HCT116 (cell line): Measurements from ENCODE around the gene BCAS4.

Source experiments
- POLR2A ChIP-seq: IDR thresholded peaks from 2 replicates; pipeline ENCODE4 v1.7.0; 2011; ENCODE audit warnings: borderline replicate concordance; ENCODE audit not compliant: insufficient read depth, insufficient read length; ENCODE audit errors: extremely low read depth
- TF ChIP-seq, protein P1 (sequence below), 3 experiments: fragments of 200-600 bp in 1 of 3; sonication (generic) in 1 of 3; IDR thresholded peaks in 2 of 3; conservative IDR thresholded peaks in 1 of 3; 2 replicates each; pipeline ENCODE4 v1.5.1; 2012 to 2017; ENCODE audit warnings: low read depth in 2 of 3, low read length in 2 of 3, antibody characterized with exemption in 1 of 3, borderline replicate concordance in 1 of 3, control low read depth in 1 of 3, mild to moderate bottlenecking in 1 of 3, mixed read lengths in 1 of 3, mixed run types in 1 of 3, moderate library complexity in 1 of 3; ENCODE audit not compliant: insufficient read depth in 1 of 3

DNA sequence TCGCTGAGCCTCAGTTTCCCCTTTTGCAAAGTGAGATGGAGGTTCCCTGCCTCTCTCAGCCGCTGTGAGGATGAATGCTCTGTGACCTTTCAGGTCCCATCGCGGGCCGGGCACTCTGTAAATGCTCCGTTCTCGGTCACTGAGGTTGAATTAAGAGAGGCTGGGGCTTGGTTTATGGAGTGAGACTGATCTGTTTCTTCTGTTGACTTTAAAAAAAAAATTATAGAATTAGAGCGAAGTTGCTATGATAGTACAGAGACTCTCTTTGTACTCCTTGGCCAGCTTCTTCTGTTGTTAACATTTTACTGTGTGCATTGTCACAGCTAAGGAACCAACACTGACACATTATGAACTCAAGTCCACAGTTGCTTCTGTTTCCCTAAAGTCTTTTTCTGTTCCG is 72.0 kb downstream of the BCAS4 start:
- TF ChIP-seq, protein P1, sequence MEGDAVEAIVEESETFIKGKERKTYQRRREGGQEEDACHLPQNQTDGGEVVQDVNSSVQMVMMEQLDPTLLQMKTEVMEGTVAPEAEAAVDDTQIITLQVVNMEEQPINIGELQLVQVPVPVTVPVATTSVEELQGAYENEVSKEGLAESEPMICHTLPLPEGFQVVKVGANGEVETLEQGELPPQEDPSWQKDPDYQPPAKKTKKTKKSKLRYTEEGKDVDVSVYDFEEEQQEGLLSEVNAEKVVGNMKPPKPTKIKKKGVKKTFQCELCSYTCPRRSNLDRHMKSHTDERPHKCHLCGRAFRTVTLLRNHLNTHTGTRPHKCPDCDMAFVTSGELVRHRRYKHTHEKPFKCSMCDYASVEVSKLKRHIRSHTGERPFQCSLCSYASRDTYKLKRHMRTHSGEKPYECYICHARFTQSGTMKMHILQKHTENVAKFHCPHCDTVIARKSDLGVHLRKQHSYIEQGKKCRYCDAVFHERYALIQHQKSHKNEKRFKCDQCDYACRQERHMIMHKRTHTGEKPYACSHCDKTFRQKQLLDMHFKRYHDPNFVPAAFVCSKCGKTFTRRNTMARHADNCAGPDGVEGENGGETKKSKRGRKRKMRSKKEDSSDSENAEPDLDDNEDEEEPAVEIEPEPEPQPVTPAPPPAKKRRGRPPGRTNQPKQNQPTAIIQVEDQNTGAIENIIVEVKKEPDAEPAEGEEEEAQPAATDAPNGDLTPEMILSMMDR (IDR thresholded peaks at IDR 0.05 in 2 of 3, conservative IDR thresholded peaks at IDR 0.05 in 1 of 3; ENCODE audit: borderline replicate concordance in 1 of 3, insufficient read depth in 1 of 3, low read depth in 2 of 3, low read length in 2 of 3): no peak
- no peak for TF ChIP-seq POLR2A
